Neuronal stem cell (in vitro differentiated cells): Measurements from ENCODE around the gene CNST.

Source experiments
- DNase-seq: peaks from one replicate; pipeline ENCODE4 v3.0.0-alpha.2; 2013; ENCODE audit warnings: low spot score
- H2AFZ ChIP-seq: one replicate; pipeline ENCODE4 v1.6.1; 2013; ENCODE audit warnings: mild to moderate bottlenecking, low read length, inconsistent platforms
- H2AK5ac ChIP-seq: 2 replicates; pipeline ENCODE4 v1.6.1; 2013; ENCODE audit warnings: low read depth, mild to moderate bottlenecking, inconsistent platforms, low read length, moderate library complexity, mixed read lengths
- H2BK120ac ChIP-seq: 2 replicates; pipeline ENCODE4 v1.6.1; 2013; ENCODE audit warnings: low read depth, mild to moderate bottlenecking, inconsistent platforms, low read length, moderate library complexity, mixed read lengths
- H2BK12ac ChIP-seq: one replicate; pipeline ENCODE4 v1.6.1; 2013; ENCODE audit warnings: low read length, inconsistent platforms
- H2BK15ac ChIP-seq: 2 replicates; pipeline ENCODE4 v1.6.1; 2013; ENCODE audit warnings: mild to moderate bottlenecking, low read length, inconsistent platforms, mixed read lengths
- H2BK5ac ChIP-seq: one replicate; pipeline ENCODE4 v1.6.1; 2013; ENCODE audit warnings: inconsistent platforms, mild to moderate bottlenecking, low read length, moderate library complexity
- H3K14ac ChIP-seq: one replicate; pipeline ENCODE4 v1.6.1; 2013; ENCODE audit warnings: low read length, inconsistent platforms
- H3K18ac ChIP-seq: 2 replicates; pipeline ENCODE4 v1.6.1; 2013; ENCODE audit warnings: low read length, inconsistent platforms
- H3K23ac ChIP-seq: 2 replicates; pipeline ENCODE4 v1.6.1; 2013; ENCODE audit warnings: low read depth, mild to moderate bottlenecking, mixed read lengths, low read length, inconsistent platforms; ENCODE audit not compliant: poor library complexity
- H3K27ac ChIP-seq: replicated peaks from 3 replicates; pipeline ENCODE4 v1.5.1; 2013; ENCODE audit warnings: low read length, inconsistent platforms
- H3K27me3 ChIP-seq, 3 experiments: 2 replicates each; pipeline ENCODE4 v1.6.1; 2013; ENCODE audit warnings: low read length in 3 of 3, mild to moderate bottlenecking in 2 of 3, inconsistent platforms in 1 of 3, low read depth in 1 of 3, mixed read lengths in 1 of 3, moderate library complexity in 1 of 3; ENCODE audit not compliant: control insufficient read depth in 3 of 3, insufficient read depth in 3 of 3
- H3K36me3 ChIP-seq, 2 donors: replicated peaks in 1 of 2; 2 replicates each; pipeline ENCODE4 v1.6.1; 2013; ENCODE audit warnings: low read length in 2 of 2; ENCODE audit not compliant: control insufficient read depth in 2 of 2, insufficient read depth in 2 of 2
- H3K4ac ChIP-seq: 2 replicates; pipeline ENCODE4 v1.6.1; 2013; ENCODE audit warnings: inconsistent platforms, mild to moderate bottlenecking, low read length, moderate library complexity
- H3K4me1 ChIP-seq, 2 donors: 1 replicate in 1 of 2; 2 replicates in 1 of 2; pipeline ENCODE4 v1.6.1; 2013; ENCODE audit warnings: low read length in 2 of 2, low read depth in 1 of 2; ENCODE audit not compliant: control insufficient read depth in 2 of 2, insufficient read depth in 1 of 2
- H3K4me2 ChIP-seq: one replicate; pipeline ENCODE4 v1.6.1; 2013; ENCODE audit warnings: mild to moderate bottlenecking, low read length, inconsistent platforms; ENCODE audit not compliant: insufficient read depth, poor library complexity, severe bottlenecking
- H3K4me3 ChIP-seq, 2 donors: 2 replicates each; pipeline ENCODE4 v1.5.1; 2013; ENCODE audit warnings: low read length in 2 of 2, mild to moderate bottlenecking in 2 of 2, inconsistent platforms in 1 of 2, moderate library complexity in 1 of 2
- H3K79me1 ChIP-seq: one replicate; pipeline ENCODE4 v1.6.1; 2013; ENCODE audit warnings: low read depth, mild to moderate bottlenecking, inconsistent platforms, low read length, moderate library complexity
- H3K9ac ChIP-seq: one replicate; pipeline ENCODE4 v1.6.1; 2013; ENCODE audit warnings: mild to moderate bottlenecking, low read depth, low read length, inconsistent platforms; ENCODE audit not compliant: poor library complexity
- H3K9me3 ChIP-seq, 2 donors: replicated peaks in 1 of 2; 2 replicates each; pipeline versions ENCODE3 to v1.6.1; 2013; ENCODE audit warnings: low read length in 2 of 2, mild to moderate bottlenecking in 2 of 2, inconsistent platforms in 1 of 2, low read depth in 1 of 2, mixed read lengths in 1 of 2, moderate library complexity in 1 of 2; ENCODE audit not compliant: control insufficient read depth in 2 of 2, insufficient read depth in 1 of 2
- H4K8ac ChIP-seq: one replicate; pipeline ENCODE4 v1.6.1; 2013; ENCODE audit warnings: low read depth, mild to moderate bottlenecking, inconsistent platforms, low read length, moderate library complexity
- H4K91ac ChIP-seq: one replicate; pipeline ENCODE4 v1.6.1; 2013; ENCODE audit warnings: low read length, low read depth, mild to moderate bottlenecking, inconsistent platforms; ENCODE audit not compliant: poor library complexity
- WGBS, 2 donors: extraction: QIAGEN DNeasy Blood & Tissue Kit; methylation state at CpG; one replicate each; pipeline ENCODE4 v1.1.7; 2013; ENCODE audit warnings: missing lambda C conversion rate in 2 of 2, mixed read lengths in 1 of 2; ENCODE audit not compliant: insufficient read length in 2 of 2, insufficient replicate concordance in 1 of 2; ENCODE audit errors: extremely low coverage in 2 of 2; 5-methylcytosine and 5-hydroxymethylcytosine counted together

The CNST gene

DNA sequence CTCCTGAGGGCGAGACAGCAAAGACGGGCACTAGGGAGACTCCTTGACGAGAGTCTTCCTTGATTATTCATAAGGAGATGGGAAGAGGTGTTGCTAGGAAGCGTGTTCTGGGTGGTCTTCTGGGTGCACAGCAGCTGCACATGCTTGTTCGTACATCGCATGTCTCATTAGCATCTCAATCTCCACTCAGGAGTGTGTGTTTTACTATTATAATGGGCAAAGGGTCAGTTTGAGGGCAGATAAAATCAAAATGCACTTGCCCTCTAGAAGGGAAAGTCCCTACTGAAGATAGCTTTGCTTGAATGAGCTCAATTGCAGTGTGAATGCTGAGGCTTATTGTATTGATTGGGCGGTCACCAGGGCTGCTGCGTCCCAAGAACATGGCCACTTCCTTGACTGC is 107.8 kb downstream of the CNST start:
- Histone ChIP-seq H2AFZ (no peak overlapping the region), H4K91ac (no peak overlapping the region), H2BK15ac (no peak overlapping the region), H3K4me1 (peaks cover 0 to 7% of the 10 kb centered on the region in 2 donors), H3K4me3 (no peak overlapping the region), H3K79me1 (no peaks in the 10 kb centered on the region), H2BK12ac (no peak overlapping the region), H3K36me3 (no peaks in the 10 kb centered on the region), H2BK120ac (no peak overlapping the region), H3K18ac (no peak overlapping the region), H3K27ac (no peak overlapping the region), H3K9me3 (peaks cover 0 to 7% of the 10 kb centered on the region in 2 donors), H3K27me3 (peaks cover 0 to 67% (median 0%) of the 10 kb centered on the region in 3 experiments), H3K23ac (no peak overlapping the region), H3K9ac (no peak overlapping the region), H3K14ac (no peak overlapping the region), H3K4me2 (no peak overlapping the region), H2AK5ac (no peak overlapping the region), H2BK5ac (no peak overlapping the region), H3K4ac (no peak overlapping the region), H4K8ac (no peak overlapping the region)
- DNase-seq, result no peak
- WGBS, 2 donors, result no CpG with 5 or more reads among the region's 8 CpGs

- Histone ChIP-seq H4K91ac (no peak overlapping the region), H3K4me1 (peaks cover 0 to 7% of the 10 kb centered on the region in 2 donors), H4K8ac (no peak overlapping the region), H2BK5ac (no peak overlapping the region), H3K27ac (no peak overlapping the region), H3K9ac (no peak overlapping the region), H3K9me3 (peaks cover 0 to 8% of the 10 kb centered on the region in 2 donors), H3K36me3 (no peaks in the 10 kb centered on the region), H3K14ac (no peak overlapping the region), H2AFZ (no peak overlapping the region), H3K4me3 (no peak overlapping the region), H3K27me3 (peaks cover 0 to 75% (median 0%) of the 10 kb centered on the region in 3 experiments), H2AK5ac (no peak overlapping the region), H2BK15ac (no peak overlapping the region), H3K79me1 (no peaks in the 10 kb centered on the region), H2BK12ac (no peak overlapping the region), H2BK120ac (no peak overlapping the region), H3K4ac (no peak overlapping the region), H3K18ac (no peak overlapping the region), H3K23ac (no peak overlapping the region), H3K4me2 (no peak overlapping the region)
- no peak for DNase-seq
- no CpG with 5 or more reads among the region's 2 CpGs for WGBS, 2 donors
These were observed 111.6 kb downstream of the CNST start for GRCh38 chr1:246677842-246678241.

DNA sequence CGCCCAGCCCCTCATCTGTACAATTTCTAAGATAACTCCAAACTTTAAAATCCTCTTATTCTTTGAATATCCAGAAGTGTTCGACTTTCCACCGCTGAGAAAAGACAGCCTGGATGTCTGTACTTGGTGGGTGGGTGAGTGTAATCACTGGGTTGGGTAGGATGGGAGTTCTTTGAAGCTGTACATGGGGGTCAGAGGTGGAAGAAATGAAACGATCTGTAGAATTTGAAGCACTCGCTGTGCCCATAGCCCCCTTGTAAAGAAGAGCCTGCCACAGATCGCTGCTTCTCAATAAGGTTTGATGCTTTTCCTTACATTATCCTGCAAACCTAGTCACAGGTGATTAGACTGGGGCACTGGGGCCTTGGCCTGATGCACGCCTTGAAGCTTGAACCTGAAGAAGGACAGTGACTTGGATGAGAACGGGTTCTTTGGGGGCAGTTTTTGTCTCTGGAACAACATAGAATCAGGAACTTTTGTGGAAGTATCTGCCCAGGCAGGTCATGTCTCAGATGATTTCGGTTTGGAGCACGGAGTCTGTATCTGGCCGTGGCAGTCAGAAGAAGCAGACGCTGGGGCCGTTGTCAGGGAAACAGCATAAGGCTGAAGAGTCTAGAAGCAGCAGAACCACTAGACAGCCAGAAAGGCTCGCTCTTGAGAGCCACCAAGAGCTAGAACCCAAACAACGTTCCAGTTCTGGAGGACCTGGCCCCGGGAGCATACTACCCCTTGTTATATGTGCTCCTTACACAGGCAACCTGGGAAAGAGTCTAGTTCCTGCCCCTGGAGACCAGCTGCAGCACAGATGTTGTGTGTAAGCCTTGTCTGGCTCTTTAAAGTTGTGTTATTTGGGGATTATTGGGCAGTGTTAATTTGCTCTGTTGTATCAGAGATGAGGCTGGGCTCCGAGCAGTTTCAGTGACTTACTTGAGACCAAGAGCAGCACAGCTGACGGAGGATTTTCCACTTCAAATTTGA is 112.8 kb downstream of the CNST start:
- no peaks in the 10 kb centered on the region for H3K36me3 ChIP-seq
- no peak overlapping the region for H2AFZ ChIP-seq
- no peak overlapping the region for H4K8ac ChIP-seq
- H3K18ac ChIP-seq, result no peak overlapping the region
- H2BK12ac ChIP-seq, result no peak overlapping the region
- H3K4ac ChIP-seq, result no peak overlapping the region
- H3K27me3 ChIP-seq, result peaks cover 0 to 83% (median 0%) of the 10 kb centered on the region in 3 experiments
- H3K9me3 ChIP-seq, result peaks cover 0 to 8% of the 10 kb centered on the region in 2 donors
- no peak overlapping the region for H2BK15ac ChIP-seq
- no peak overlapping the region for H2AK5ac ChIP-seq
- peaks cover 0 to 5% of the 10 kb centered on the region in 2 donors for H3K4me1 ChIP-seq
- H3K23ac ChIP-seq, result no peak overlapping the region
- no peak overlapping the region for H4K91ac ChIP-seq
- H3K4me2 ChIP-seq, result no peak overlapping the region
- no peak overlapping the region for H3K4me3 ChIP-seq
- no peak overlapping the region for H3K9ac ChIP-seq
- no peaks in the 10 kb centered on the region for H3K79me1 ChIP-seq
- WGBS, 2 donors, result no CpG with 5 or more reads among the region's 18 CpGs
- H2BK5ac ChIP-seq, result no peak overlapping the region
- no peak overlapping the region for H2BK120ac ChIP-seq
- DNase-seq, result no peak
- no peak overlapping the region for H3K14ac ChIP-seq
- H3K27ac ChIP-seq, result no peak overlapping the region

DNA sequence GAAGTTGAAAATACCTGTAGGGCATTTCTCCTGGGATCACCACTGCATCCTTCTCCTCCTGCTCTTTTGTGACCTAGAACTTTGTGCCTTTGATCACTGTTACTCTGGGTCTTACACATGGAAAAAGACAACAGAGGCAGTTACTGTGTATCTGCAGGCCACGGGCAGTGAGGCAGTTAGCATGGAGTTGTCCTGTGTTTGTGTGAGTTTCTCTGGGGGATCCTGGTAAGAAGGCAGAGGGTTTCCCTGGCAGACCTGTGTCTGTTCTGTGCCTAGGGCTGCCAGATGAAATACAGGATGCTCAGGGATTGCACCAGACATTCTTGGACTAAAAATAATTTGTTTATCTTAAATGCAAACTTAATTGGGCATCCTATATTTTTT is 113.5 kb downstream of the CNST start:
- no peak overlapping the region for H2AK5ac ChIP-seq
- H3K9ac ChIP-seq, result no peak overlapping the region
- H2AFZ ChIP-seq, result no peak overlapping the region
- no peaks in the 10 kb centered on the region for H3K79me1 ChIP-seq
- H3K4ac ChIP-seq, result no peak overlapping the region
- no peak for DNase-seq
- H3K23ac ChIP-seq, result no peak overlapping the region
- H3K4me1 ChIP-seq, result no peaks in the 10 kb centered on the region
- no peak overlapping the region for H3K4me3 ChIP-seq
- no CpG with 5 or more reads among the region's 1 CpG for WGBS, 2 donors
- no peak overlapping the region for H4K91ac ChIP-seq
- no peak overlapping the region for H2BK120ac ChIP-seq
- H3K18ac ChIP-seq, result no peak overlapping the region
- no peak overlapping the region for H2BK15ac ChIP-seq
- peaks cover 0 to 87% (median 0%) of the 10 kb centered on the region in 3 experiments for H3K27me3 ChIP-seq
- no peak overlapping the region for H3K4me2 ChIP-seq
- no peak overlapping the region for H4K8ac ChIP-seq
- H2BK12ac ChIP-seq, result no peak overlapping the region
- H3K14ac ChIP-seq, result no peak overlapping the region
- H3K27ac ChIP-seq, result no peak overlapping the region
- H2BK5ac ChIP-seq, result no peak overlapping the region
- H3K36me3 ChIP-seq, result no peaks in the 10 kb centered on the region
- H3K9me3 ChIP-seq, result peaks cover 0 to 8% of the 10 kb centered on the region in 2 donors
